Stimulated activated CD4-positive, alpha-beta T cell treated with anti-CD3 and anti-CD28 coated beads, Interleukin-1b, Interleukin-23, amount 100 ng/mL, for 48 hours (primary cell): ENCODE data around the gene HS6ST3.

ENCODE experiments used
- DNase-seq: peaks from one replicate; pipeline ENCODE4 v3.0.0-alpha.2; 2020

Gene HS6ST3

DNA sequence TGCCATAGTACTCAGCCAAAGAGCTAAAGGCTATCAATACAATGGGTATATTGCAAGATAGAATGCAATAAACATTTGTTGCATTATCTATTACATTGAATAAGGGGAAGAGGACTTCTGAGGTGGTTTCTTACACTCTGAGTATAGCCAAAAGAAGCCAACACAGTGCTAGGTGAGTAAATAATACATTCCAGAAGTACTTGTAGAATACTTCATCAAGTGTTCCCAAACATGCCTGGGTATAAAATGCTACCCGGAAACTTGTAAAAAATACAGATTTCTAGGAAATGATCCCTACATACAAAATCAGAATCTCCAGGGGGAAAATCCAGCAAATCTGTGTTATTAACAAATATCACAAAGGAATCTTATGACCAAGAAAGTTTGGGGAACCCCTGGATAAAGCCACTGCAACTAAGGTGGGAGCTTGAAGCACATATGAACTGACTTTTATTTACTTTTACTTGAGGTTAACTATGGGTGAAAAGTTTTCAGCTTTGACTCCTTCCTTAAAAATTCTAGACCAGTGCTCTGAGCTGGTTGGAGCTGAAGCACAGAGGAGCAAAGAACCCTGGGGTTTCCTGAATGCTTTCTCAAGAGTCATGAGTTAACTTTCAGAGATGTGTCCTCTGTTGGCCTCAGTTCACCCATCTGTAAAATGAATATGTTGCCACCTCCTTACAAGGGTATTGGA is 768.4 kb downstream of the HS6ST3 start:
- DNase-seq, result no peak

DNA sequence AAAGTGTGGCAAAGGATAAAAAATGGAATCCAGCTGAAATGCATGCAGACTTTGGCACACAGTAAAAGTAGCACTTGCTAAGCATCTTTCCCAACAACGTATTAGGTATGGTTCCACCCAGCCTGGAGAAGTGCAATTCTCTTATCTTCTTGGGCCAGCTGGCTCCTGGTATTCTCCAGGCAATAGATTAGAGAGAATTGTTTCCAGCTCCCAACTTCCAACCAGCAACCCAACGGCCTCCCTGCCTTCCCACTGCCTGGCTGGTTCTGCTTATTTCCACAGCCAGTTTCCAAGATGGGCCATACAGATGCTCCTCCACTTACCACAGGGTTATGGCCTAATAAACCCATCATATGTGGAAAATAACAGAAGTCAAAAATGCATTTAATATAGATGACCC is 771.0 kb downstream of the HS6ST3 start:
- no peak for DNase-seq

DNA sequence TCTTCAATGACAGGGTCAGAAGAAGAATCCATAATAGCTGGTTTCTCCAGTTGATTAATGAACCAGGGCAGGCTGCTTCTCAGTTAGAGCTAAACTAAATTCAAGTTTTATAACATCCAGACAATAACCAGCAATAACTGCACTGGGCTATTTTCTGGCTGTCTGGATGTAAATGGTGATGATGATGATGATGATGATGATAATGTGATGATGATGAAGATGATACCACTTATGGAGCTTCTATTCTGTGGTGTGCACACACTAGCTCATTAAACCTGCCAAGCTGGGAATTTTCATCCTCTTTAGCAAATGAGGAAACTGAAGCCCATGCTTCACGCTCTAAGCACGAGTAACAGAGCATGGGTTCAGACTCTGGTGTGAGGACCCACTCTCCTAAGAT is 772.2 kb downstream of the HS6ST3 start:
- DNase-seq, result no peak

DNA sequence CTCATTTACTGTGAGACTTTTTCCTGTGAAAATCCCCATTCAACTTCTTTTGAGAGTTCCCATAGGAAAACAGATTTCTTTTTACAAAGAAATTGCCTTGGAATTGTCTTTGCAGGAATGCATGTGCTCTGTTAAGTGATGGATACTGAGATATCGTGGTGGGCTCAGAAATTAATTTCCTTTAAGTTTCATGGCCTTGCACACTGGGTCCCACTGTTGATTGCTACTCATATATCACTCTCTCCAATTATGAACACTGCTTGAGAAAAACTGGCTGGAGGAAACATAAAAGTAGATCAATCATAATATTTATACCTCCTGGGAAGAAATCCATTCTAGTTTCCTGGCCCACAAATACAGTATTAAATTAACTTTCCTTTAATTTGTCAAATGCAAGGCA is 773.1 kb downstream of the HS6ST3 start:
- DNase-seq, result no peak

DNA sequence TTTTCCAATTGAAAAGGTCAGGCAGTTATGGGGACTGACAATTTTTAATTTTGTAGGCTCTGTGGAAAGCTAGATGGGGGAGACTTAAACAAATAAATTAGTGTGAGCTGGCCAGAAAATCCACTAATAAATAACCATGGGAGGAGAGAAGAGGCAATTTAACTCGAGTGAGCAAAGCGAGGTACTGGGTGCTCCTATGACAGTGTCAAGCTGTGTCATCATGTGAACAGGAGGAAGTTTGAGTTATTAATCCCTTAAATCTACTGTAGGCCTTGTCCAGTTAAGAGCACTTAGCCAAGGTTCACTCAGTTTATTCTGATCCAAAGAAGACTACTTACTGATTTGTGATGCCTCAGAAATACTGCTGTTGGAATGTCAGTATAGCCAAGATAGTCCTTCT is 781.6 kb downstream of the HS6ST3 start:
- DNase-seq, result no peak

DNA sequence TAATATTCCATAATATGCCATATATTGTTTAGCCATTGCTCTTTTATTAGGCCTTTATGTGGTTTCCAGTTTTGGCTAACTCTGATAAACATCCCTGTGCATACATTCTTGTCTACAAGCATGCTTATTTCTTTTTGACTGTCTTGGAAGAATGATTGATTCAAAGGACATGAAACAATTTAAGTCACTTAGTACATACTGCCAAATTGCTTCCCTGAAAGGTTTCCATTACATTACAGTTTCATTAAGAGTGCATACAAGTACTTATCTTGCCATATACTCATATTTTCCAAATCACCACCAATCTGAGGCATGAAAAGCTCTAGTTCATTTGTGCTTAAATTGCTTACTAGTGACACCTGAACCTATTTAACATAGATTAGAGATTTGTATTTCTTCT is 790.5 kb downstream of the HS6ST3 start:
- no peak for DNase-seq
